Measurements from ENCODE around the gene SBK3.
"Not testable (repeated sequence)": the region's sequence is repeated elsewhere in the genome, so short reads cannot be mapped to it uniquely, and the experiment has no call there.

The SBK3 gene

GRCh38 chr19:55578761-55579747 is 33.7 kb upstream of the SBK3 start:
- in situ Hi-C loops (cut with HindIII; ENCODE audit: low pct_ligation_motif_present, low pct_unique_long_range_greater_than_20kb, low sequenced_read_pairs) = no loop called here
- DNase-seq = no peak

GRCh38 chr19:55578031-55578760 is 32.9 kb upstream of the SBK3 start:
- in situ Hi-C loops (cut with HindIII; ENCODE audit: low pct_ligation_motif_present, low pct_unique_long_range_greater_than_20kb, low sequenced_read_pairs) = no loop called here
- DNase-seq = no peak

- in situ Hi-C loops (cut with HindIII; ENCODE audit: low pct_ligation_motif_present, low pct_unique_long_range_greater_than_20kb, low sequenced_read_pairs) = no loop called here
- DNase-seq = no peak
These were observed 31.4 kb upstream of the SBK3 start for GRCh38 chr19:55576746-55577145.

GRCh38 chr19:55573929-55574328 is 28.6 kb upstream of the SBK3 start:
- in situ Hi-C loops (cut with HindIII; ENCODE audit: low pct_ligation_motif_present, low pct_unique_long_range_greater_than_20kb, low sequenced_read_pairs) = not testable (repeated sequence)

GRCh38 chr19:55569477-55569876 is 24.1 kb upstream of the SBK3 start:
- DNase-seq; in situ Hi-C loops (cut with HindIII; ENCODE audit: low pct_ligation_motif_present, low pct_unique_long_range_greater_than_20kb, low sequenced_read_pairs): not testable (repeated sequence)

More at GRCh38 chr19:55573929-55574328, 28.6 kb upstream of the SBK3 start:
- DNase-seq = not testable (repeated sequence)

DNA sequence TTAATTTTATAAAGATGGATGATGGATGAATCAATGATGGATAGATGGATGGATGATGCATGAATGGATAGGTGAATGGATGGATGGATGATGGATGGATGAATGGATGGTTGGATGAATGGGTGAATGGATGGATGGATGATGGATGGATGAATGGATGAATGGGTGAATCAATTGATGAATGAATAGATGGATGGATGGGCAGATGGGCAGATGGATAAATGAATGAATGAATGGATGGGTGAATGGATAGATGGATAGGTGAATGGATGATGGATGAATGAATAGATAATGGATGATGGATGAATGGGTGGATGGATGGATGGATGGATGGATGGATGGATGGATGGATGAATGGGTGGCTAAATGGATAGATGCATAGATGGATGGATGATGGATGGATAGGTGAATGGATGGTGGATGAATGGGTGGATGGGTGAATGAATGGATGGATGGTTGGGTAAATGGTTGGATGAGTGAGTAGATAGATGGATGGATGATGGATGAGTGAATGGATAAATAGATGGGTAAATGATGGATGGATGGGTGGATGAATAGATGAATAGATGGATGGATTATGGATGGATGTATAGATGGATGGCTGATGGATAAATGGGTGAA is 22.5 kb upstream of the SBK3 start:
- no peak for DNase-seq

GRCh38 chr19:55566823-55567222 is 21.5 kb upstream of the SBK3 start:
- in situ Hi-C loops (cut with HindIII; ENCODE audit: low pct_ligation_motif_present, low pct_unique_long_range_greater_than_20kb, low sequenced_read_pairs) = no loop called here
- no peak for DNase-seq

More for the DNA sequence above, 22.5 kb upstream of the SBK3 start:
- in situ Hi-C loops (cut with HindIII; ENCODE audit: low pct_ligation_motif_present, low pct_unique_long_range_greater_than_20kb, low sequenced_read_pairs) = no loop called here

DNA sequence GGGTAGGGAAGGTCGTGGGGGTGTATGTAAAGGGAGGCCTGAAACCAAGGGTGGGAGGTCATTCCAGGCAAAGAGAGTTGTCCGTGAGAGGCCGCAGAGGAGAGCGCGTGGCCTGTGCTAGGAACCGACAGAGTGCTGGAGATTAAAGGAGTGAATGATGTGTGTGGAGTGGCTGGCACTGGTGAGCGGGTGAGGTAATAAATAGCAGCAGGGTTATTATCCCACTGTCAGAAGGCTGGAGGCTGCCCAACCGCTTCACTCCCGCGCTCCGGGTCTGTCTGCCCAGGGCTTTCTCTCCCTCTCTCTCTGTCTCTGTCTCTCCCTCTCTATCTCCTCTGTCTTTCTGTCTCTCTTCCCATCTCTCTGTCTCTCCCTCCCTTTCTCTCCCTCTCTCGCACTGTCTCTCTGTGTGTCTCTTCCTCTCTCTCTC is 17.9 kb upstream of the SBK3 start:
- in situ Hi-C loops (cut with HindIII; ENCODE audit: low pct_ligation_motif_present, low pct_unique_long_range_greater_than_20kb, low sequenced_read_pairs) = no loop called here
- no peak for DNase-seq

GRCh38 chr19:55559684-55560083 is 14.3 kb upstream of the SBK3 start:
- in situ Hi-C loops (cut with HindIII; ENCODE audit: low pct_ligation_motif_present, low pct_unique_long_range_greater_than_20kb, low sequenced_read_pairs) = no loop called here

DNA sequence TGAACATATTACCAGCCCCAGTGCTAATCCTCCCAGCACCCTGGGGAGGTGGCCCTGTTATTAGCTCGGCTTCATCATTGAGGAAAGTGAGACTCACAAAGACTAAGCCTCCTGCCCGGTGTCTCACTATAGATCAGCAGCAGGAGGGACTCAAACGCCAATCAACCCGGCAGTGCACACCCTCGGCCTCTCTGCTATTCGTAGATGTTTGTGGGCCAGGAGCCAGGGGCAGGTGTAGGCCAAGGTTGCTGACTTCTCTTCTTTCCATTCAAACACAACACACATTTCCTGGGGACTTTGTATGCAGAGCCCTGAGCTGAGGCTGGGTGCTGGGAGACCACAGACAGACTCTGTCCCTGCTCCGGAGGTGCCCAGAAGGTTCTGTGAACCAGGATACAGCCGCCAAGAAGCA is 9.4 kb upstream of the SBK3 start:
- in situ Hi-C loops (cut with HindIII; ENCODE audit: low pct_ligation_motif_present, low pct_unique_long_range_greater_than_20kb, low sequenced_read_pairs) = no loop called here
- no peak for DNase-seq

More at GRCh38 chr19:55559684-55560083, 14.3 kb upstream of the SBK3 start:
- DNase-seq = no peak

DNA sequence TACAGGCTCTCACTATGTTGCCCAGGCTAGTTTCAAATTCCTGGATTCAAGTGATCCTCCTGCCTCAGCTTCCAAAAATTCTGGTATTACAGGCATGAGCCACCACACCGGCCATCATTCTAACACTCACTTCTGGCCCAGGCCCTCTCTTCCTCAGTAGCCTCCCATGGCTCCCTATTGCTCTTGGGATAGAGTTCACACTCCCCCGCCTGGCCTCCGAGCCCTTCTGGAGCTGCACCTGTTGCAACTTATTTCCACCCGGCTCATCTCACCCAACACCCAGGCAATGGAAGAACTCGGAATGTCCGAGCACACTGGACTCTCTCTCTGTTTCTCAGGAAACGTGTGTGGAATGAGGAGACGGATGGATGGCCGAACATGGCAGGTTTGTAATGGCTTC is 9.0 kb upstream of the SBK3 start:
- in situ Hi-C loops (cut with HindIII; ENCODE audit: low pct_ligation_motif_present, low pct_unique_long_range_greater_than_20kb, low sequenced_read_pairs) = no loop called here

DNA sequence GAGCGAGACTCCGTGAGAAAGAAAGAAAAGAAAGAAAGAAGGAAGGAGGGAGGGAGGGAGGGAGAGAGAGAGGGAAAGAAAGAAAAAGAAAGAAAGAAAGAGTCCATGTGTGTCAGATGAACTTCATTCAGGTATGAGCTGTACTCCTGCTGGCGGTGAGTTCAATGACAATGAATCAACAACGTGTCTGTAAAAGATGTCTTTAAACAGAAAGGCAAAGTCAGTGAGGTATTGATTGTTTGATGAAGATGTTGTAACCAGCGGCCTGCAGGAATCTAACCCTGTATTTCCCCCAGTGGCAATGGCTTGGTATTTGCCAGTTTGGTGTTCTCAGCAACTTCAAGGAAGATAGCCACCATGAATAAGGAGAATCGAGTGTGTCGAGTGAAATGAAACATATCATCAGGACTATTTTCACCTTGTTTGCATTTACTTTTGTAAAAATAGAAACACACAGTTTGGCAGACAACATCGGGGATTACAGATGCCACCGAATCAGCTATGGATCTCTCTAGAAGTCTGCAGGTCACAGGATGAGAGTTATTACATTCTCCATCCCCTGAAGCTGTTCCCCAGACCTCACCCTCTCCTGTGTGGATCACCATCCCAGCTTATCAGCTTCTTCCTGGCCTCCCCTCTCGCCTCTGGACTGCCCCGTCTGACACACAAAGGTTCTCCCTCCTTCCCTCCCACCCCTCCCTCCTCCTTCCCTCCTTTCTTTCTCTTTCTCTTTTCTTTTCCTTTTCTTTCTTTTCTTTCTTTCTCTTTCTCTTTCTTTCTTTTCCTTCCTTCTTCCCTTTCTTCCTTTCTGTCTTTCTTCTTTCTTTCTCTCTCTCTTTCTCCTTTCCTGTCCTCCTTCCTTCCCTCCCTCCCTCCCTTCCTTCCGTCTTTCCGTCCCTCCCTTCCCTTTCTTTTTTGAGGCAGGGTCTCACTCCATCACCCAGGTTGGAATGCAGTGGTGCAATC is 8.2 kb upstream of the SBK3 start:
- DNase-seq = no peak
- in situ Hi-C loops (cut with HindIII; ENCODE audit: low pct_ligation_motif_present, low pct_unique_long_range_greater_than_20kb, low sequenced_read_pairs) = no loop called here

More for the DNA sequence above, 9.0 kb upstream of the SBK3 start:
- no peak for DNase-seq

DNA sequence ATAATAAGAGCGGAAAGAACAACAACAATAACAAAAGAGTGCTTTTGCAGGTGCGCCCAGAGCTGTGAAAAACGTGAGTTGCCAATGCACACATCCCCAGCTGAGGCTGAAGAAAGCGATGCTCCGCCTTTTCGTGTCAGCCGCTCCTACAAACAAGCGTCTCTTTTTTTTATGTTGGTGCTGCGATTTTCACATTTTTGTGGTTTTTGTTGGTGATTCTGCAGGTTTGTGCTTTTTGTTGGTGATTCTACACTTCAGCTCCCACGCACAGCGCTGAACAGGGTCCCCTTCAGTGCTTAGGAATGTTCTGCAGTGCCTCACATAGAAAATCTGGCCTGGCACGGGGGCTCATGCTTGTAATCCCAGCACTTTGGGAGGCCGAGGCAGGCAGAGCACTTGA is 7.3 kb upstream of the SBK3 start:
- no peak for DNase-seq

GRCh38 chr19:55552206-55552605 is 6.9 kb upstream of the SBK3 start:
- in situ Hi-C loops (cut with HindIII; ENCODE audit: low pct_ligation_motif_present, low pct_unique_long_range_greater_than_20kb, low sequenced_read_pairs) = no loop called here
- no peak for DNase-seq

More for the DNA sequence above, 7.3 kb upstream of the SBK3 start:
- in situ Hi-C loops (cut with HindIII; ENCODE audit: low pct_ligation_motif_present, low pct_unique_long_range_greater_than_20kb, low sequenced_read_pairs) = no loop called here

GRCh38 chr19:55550321-55550650 is 4.9 kb upstream of the SBK3 start:
- in situ Hi-C loops (cut with HindIII; ENCODE audit: low pct_ligation_motif_present, low pct_unique_long_range_greater_than_20kb, low sequenced_read_pairs) = no loop called here
- peak; percentile 39 for DNase-seq

DNA sequence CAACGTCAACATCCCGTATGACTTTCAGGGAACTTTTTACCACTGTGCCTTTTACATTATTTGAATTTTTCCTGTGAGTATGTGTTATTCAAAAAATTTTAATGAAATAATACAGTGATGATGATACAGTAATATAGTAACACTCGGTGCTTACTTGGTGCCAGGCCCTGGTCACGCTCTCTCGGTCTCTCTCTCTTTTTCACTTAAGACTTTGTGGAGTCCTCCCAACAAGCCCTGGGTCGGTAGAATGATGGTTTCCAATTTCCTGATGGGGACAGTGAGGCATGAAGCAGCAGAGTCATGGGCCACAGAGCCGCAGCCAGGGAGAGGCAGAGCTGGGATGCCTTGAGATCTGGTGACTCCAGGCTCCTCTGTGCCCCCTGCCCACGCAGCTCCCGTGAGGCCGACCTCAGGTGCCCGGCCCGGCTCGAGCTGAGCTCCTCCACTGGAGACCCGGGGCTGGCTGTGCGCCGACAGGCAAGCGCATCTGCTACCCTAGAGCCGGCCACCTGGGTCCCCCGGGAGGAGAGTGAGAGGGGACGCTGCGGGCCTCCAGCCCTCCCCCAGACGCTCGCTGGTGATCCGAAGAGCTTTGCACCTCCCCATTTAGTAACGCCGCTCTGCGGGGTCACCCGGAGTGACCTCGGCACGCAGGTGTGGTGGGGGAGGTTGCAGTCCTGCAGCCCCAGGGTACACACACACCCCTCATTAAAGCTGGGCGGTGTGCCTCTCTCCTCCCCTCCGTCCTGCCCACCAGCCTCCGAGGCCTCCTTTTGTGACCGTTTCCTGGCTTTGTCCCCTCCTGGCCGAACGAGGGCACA is 4.4 kb upstream of the SBK3 start:
- in situ Hi-C loops (cut with HindIII; ENCODE audit: low pct_ligation_motif_present, low pct_unique_long_range_greater_than_20kb, low sequenced_read_pairs) = no loop called here
- peak; percentile 73 for DNase-seq

Measured in ACHN (cell line).